GM19455 (cell line): Measurements from ENCODE around the gene PDCD10.

Experiments used
- ATAC-seq: cut with Tn5 transposase; IDR thresholded peaks from one replicate; pipeline ENCODE4 v1.9.1; 2021; ENCODE audit not compliant: unreplicated experiment

The PDCD10 gene

GRCh38 chr3:167735233-167736138, 794 bp upstream of the PDCD10 start, which contains the start of gene SERPINI1:
SERPINI1 (plus strand) TSS chr3:167735721; CDS start chr3:167789129, 53,408 bp downstream.
- peak; percentile 62 for ATAC-seq

- no peak for ATAC-seq
These were observed 663 bp downstream of the PDCD10 start for GRCh38 chr3:167733961-167734497.

GRCh38 chr3:167732313-167733065, 2.2 kb downstream of the PDCD10 start:
- ATAC-seq, result no peak

GRCh38 chr3:167731393-167731792, 3.3 kb downstream of the PDCD10 start:
- ATAC-seq, result no peak

GRCh38 chr3:167729591-167729990, 5.1 kb downstream of the PDCD10 start:
- ATAC-seq, result no peak

GRCh38 chr3:167728632-167729323, 5.9 kb downstream of the PDCD10 start:
- no peak for ATAC-seq

- no peak for ATAC-seq
These were observed 6.5 kb downstream of the PDCD10 start for GRCh38 chr3:167728176-167728575.

- no peak for ATAC-seq
These were observed 10.8 kb downstream of the PDCD10 start for GRCh38 chr3:167723872-167724271.

- ATAC-seq, result no peak
These were observed 11.6 kb downstream of the PDCD10 start for GRCh38 chr3:167723025-167723512.

GRCh38 chr3:167718582-167718981, 16.1 kb downstream of the PDCD10 start:
- ATAC-seq, result no peak

- no peak for ATAC-seq
These were observed 17.8 kb downstream of the PDCD10 start for GRCh38 chr3:167716920-167717319.

- no peak for ATAC-seq
These were observed 19.8 kb downstream of the PDCD10 start for GRCh38 chr3:167714871-167715270.

- no peak for ATAC-seq
These were observed 22.2 kb downstream of the PDCD10 start for GRCh38 chr3:167712445-167712844.

- ATAC-seq, result no peak
These were observed 23.3 kb downstream of the PDCD10 start for GRCh38 chr3:167711439-167711838.

- no peak for ATAC-seq
These were observed 24.1 kb downstream of the PDCD10 start for GRCh38 chr3:167710552-167710951.

GRCh38 chr3:167709690-167710089, 25.0 kb downstream of the PDCD10 start:
- no peak for ATAC-seq

- no peak for ATAC-seq
These were observed 28.9 kb downstream of the PDCD10 start for GRCh38 chr3:167705840-167706239.

GRCh38 chr3:167700926-167701325, 33.8 kb downstream of the PDCD10 start:
- no peak for ATAC-seq

GRCh38 chr3:167700046-167700445, 34.6 kb downstream of the PDCD10 start:
- no peak for ATAC-seq

- no peak for ATAC-seq
These were observed 40.6 kb downstream of the PDCD10 start for GRCh38 chr3:167694121-167694520.

GRCh38 chr3:167691366-167691765, 43.3 kb downstream of the PDCD10 start:
- peak; percentile 100 for ATAC-seq
